GM21515 (cell line): ENCODE results near the gene YTHDC2.

Experiments
- ATAC-seq: cut with Tn5 transposase; IDR thresholded peaks from one replicate; pipeline ENCODE4 v1.9.1; 2021; ENCODE audit not compliant: unreplicated experiment

Gene YTHDC2

DNA sequence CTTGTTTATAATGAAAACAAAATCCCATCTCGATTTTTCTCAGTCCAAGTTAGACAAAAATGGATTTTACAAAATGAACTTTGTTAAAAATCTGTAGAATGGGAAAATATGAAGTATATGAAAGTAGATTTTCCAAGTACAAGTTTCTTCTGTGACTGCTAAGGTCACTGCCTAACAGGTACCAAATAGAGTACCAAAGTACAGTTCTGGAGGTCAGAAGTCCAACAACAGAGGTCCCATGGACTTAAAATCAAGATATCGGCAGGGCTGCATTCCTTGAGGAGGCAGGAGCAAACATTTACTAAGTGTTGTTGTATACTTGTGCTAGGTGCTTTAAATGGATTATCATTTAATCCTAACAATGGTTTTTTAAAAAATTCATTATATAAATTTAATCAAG, 5.9 kb downstream of the YTHDC2 start:
- no peak for ATAC-seq

DNA sequence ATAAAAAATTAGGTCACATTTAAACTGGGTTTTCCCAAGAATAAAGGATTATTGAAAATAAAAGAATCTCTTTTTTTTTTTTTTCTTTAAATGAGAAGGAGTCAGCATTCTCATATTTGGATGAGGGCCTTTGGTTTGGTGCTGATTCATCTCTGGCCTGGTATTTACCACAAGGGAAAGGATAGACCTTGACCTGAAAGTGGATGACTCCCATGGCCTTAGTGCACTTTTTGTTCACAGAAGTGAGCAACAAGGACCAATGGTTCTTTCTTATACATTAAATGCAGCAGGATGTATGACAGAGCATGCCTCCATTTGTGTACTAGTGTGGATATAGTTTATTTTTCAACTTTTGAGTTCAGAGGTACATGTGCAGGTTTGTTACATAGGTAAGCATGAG, 6.9 kb downstream of the YTHDC2 start:
- ATAC-seq, result peak; percentile 60

DNA sequence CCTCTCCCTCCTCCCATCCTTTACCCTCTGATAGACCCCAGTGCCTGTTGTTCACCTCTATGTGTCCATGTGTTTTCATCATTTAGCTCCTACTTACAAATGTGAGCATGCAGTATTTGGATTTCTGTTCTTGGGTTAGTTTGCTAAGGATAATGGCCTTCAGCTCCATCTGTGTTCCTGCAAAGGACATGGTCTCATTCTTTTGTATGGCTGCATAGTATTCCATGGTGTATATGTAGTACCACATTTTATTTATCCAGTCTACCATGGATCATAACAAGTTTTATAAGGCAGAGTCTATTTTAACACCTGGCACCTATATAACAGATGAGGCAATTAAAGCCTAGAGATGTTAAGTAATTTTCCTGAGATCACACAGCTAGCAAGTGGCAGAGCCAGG, 7.4 kb downstream of the YTHDC2 start:
- no peak for ATAC-seq

DNA sequence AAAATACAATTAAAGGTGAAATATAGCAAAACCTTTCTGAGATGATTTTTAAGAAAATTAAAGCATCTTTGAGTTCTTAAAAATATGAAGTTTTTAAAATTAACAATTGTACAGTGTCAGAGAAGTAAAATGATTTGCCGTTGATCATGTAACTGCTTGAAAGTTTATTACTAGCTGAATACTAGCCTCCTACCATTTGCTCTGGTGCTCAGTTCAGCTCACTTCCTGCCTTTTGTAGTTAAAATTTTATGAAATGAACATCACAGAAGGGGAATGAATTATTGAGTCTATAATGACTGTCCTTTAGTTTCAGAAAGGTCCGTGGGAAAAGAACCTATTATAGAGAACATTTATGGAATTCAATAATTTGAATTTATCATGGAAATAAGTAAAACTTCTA, 9.7 kb downstream of the YTHDC2 start:
- ATAC-seq, result no peak

DNA sequence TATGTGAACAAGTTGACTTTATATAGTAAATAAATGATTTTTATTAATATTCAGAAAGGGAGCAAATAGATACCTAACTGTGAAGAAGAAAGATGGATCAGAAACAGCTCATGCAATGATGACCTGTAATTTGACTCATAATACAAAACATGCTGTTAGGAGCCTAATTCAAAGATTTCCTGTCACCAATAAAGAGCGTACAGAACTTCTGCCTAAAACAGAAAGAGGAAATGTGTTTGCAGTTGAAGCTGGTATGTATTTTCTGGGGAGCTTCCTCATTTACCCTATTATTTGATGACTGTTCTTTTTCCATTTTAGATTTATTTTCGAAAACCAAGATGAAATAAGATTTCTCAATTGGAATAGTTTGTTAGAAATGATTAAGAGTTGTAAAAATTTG, 11.4 kb downstream of the YTHDC2 start:
- ATAC-seq, result peak; percentile 64

DNA sequence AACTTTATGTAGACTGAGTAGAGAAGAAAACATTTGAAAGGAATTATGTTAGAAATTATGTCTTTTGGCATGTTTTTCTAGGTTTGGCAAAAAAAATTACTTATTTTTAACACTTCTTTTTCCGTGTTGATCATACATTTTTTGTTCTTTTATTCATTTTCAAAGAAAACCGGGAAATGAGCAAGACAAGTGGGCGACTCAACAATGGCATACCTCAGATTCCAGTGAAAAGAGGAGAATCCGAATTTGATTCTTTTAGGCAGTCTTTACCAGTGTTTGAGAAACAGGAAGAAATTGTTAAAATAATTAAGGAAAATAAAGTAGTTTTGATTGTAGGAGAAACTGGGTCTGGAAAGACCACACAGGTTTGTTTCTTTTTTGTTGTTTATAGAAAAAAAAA, 12.9 kb downstream of the YTHDC2 start:
- ATAC-seq, result no peak

DNA sequence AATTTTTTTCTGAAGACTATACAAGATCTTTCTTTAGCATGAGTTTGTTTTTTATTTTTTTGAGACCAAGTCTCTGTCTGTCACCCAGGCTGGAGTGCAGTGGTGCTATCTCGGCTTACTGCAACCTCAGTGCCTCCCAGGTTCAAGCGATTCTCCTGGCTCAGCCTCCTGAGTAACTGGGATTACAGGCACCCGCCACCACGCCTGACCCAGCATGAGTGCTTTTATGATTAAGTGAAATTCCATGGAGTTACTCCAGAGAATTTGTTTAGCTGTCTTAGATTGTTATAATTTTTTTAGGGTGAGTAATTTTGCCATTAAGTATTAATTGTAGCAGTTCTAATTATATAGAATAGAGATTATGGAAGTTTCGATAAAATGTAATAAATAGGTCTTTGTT, 14.3 kb downstream of the YTHDC2 start:
- no peak for ATAC-seq

DNA sequence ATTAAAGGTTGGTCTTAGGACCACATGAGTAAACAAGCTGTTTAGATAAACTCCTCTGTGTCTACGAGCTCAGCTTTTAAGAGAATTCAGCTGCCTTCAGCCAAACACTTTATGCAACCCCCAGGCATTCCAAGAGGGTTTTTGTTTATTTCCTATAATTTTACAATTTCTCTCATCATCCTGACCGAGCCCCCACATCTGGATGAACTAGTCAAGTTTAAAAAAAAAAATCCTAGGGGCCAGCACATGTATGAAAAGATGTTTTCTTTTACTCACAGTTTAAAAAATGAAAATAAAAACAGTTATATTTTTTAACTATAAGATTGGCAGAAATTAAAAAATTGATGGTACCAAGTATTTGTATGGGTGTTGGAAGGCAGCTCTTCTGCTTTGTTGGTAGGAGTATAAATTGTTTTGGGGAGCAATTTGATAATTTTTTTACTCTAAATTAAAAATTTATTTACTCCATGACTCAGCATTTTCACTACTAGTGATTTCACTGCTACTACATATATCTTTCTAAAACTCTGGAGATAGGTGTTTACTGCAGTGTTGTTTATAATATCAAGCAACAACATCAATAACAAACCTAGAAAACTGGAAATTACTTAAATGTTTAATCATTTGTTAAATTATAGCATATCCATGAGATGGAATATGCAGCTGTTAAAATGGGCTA, 18.1 kb downstream of the YTHDC2 start:
- no peak for ATAC-seq

DNA sequence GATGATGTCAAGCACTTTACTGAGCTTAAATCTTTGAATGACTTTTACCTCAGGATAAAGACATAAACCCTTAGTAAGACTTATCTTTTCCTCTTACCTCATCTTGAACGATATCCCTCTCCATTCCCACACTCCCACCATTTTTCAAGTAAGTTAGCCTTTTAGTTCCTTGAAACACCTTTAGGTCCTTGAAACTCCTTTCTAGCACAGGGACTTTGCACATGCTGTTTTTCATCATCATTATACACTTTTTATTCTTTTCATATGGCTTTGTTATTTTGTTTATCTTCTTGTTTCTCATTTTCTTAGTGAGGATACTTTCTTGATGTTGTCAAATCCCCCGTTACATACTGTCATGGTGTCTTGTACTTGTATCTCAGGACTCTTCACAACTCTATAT, 24.8 kb downstream of the YTHDC2 start:
- ATAC-seq, result no peak

DNA sequence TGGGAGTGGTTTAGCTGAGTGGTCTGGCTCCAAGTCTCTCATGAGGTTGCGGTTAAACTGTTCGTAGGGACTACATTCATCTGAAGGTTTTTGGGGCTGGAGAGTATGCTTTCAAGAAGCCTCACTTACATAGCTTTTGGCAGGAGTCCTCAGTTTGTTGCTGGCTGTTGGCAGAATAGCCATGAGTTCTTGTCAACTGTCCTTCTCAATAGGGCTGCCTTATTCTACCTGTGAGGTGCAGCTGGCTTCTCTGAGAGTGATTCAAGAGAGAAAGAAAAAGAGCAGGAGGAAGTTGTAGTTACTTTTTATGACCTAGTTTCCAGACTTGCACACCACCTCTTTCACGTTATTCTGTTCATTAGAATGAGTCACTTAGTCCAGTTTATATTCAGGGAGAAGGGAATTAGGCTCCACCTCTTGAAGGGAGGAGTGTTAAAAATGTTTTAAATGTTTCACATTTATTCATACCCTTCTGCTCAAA, 33.2 kb downstream of the YTHDC2 start:
- peak; percentile 45 for ATAC-seq

DNA sequence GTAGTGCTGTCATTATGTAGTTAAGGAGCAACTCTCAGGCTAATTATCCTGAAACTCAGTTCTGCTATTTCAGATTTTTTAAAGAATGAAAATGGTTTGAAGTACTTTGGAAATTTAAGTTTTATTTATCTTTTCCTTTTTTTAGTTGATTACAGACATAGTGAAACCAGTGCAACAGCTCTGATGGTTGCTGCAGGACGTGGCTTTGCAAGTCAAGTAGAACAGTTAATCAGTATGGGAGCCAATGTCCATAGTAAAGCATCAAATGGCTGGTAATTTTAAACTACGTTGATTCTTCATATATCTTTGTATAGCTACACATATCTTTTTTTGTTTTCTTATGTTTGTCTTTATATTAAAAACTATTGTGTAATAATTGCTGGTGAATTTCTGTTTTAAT, 34.9 kb downstream of the YTHDC2 start:
- no peak for ATAC-seq

DNA sequence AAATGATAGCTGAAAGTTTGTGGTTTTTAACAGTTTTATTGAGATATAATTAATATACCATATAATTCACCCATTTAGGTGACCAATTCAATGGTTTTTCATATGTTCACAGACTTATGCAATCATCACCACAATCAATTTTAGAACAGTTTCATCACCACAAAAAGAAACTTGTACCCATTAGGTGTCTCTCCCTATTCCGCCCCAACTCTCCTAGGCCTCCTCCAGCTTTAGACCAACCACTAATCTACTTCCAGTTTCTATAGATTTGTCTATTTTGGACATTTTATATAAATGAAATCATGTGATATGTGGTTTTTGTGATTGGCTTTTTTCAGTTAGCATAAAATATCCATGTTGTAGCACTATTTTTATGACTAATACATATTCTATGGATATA, 38.6 kb downstream of the YTHDC2 start:
- no peak for ATAC-seq

DNA sequence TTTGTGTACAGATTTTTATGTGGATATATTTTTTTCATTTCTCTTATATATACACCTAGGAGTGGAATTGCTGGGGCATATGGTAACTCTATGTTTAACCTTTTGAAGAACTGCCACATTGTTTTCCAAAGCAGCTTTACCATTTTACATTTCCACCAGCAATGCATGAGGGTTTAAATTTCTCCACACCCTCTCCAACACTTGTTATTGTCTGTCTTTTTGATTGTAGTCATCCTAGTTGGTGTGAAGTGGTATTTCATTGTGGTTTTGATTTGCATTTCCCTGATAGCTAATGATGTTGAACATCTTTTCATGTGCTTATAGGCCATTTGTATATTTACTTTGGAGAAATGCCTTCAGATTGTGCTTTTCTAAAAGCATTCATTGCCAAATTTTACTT, 39.1 kb downstream of the YTHDC2 start:
- ATAC-seq, result no peak

DNA sequence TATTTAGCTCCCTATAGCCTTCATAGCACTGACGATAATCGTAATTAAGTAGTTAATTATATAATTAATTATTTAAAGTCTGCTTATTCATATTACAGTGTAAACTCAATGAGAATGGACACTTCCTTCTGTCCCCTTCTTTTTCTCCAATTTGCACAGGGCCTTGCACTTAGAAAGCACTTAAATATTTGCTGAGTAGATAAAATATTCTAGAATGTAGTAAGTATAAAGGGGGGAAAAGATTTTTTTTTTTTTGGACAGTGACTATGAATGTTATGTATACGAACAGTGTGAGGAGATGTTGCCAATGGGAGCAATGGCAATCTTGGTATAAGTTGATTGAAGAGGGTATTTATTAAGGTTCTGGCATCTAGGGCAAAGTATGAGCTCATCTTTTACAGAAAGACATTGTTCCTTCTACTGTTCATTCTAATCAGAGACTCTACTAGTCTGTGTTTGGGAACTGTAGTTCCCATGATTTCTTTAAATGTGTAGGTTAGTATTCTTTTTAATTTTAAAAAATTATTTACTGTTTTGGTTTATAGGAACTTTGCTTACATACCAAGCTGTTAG, 49.4 kb downstream of the YTHDC2 start:
- ATAC-seq, result no peak

DNA sequence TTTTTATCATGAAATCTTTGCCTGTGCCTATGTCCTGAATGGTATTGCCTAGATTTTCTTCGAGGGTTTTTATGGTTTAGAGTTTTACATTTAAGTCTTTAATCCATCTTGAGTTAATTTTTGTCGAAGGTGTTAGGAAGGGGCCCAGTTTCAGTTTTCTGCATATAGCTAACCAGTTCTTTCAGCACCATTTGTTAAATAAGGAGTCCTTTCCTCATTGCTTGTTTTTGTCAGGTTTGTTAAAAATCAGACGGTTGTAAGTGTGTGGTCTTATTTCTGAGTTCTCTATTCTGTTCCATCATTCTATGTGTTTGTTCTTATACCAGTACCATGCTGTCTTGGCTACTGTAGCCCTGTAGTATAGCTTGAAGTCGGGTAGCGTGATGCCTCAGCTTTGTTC, 55.9 kb downstream of the YTHDC2 start:
- ATAC-seq, result no peak

DNA sequence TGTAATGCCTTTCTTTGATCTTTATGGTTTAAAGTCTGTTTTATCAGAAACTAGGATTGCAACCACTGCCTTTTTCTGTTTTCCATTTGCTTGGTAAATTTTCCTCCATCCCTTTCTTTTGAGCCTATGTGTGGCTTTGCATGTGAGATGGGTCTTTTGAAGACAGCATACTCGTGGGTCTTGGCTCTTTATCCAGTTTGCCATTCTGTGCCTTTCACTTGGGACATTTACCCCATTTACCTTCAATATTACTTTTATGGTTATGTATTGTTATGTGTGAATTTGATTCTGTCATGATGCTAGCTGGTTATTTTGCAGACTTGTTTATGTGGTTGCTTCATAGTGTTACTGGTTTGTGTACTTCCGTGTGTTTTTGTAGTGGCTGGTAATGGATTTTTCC, 59.2 kb downstream of the YTHDC2 start:
- no peak for ATAC-seq

DNA sequence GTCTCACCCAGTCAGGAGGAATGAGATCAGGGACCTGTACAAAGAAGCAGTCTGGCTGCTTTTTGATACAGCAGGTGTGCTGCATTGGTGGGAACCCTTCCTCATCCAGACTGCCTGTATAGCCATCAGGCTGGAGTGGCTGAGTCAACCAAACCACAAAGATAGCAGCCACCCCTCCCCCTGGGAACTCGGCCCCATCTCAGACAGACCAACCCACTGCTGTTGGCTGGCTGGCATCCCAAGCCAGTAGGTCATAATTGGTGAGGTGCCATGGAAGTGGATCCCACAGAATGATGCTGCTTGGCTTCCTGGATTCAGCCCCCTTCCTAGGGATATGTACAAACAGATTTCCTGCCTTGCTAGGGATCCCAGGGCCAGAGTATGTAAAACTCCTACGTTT, 60.9 kb downstream of the YTHDC2 start:
- no peak for ATAC-seq

DNA sequence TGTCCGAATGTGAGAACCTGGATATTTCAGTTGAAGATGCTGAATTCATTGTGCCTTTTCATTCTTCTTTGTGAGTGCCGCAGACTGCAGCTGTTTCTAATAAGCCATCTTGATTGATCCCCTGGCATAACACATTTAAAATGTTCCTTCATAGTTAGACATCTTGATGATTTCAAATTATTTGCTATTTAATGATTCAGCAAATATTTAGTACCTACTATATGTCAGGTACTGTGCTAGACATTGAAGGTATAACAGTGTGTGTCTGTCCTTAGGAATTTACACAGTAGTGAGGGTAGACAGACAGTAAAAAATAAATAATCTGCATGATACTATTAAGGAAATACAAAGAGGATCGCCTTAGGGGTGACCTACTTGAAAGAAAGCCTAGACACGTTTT, 61.6 kb downstream of the YTHDC2 start:
- no peak for ATAC-seq

DNA sequence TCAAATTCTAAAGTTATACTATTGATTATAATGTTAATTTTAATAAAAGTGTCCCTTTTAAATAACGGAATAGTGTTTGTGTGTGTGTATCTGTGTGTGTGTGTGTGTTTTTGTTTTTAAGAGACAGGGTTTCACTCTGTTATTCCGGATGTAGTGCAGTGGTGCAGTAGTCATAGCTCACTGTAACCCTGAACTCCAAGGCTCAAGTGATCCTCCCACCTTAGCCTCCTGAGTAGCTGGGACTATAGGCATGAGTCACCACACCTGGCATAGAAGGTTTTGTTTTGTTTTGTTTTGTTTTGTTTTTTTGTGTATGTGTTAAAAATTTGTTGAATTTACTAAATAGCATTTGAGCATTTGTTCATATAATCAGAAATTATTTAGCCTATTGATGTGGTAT, 64.6 kb downstream of the YTHDC2 start:
- no peak for ATAC-seq

DNA sequence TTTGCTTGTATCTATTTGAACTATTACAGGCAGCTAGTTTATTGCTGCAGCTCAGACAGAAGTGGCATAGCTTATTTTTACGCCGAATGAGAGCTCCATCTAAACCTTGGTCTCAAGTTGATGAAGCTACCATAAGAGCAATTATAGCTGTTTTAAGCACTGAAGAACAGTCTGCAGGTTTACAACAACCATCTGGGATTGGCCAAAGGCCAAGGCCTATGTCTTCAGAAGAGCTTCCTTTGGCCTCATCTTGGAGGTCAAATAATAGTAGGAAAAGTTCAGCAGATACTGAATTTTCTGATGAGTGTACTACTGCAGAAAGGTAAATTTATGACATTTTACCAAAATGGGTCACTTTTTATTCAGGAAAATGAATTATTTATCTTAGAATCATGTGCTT, 67.9 kb downstream of the YTHDC2 start:
- no peak for ATAC-seq

DNA sequence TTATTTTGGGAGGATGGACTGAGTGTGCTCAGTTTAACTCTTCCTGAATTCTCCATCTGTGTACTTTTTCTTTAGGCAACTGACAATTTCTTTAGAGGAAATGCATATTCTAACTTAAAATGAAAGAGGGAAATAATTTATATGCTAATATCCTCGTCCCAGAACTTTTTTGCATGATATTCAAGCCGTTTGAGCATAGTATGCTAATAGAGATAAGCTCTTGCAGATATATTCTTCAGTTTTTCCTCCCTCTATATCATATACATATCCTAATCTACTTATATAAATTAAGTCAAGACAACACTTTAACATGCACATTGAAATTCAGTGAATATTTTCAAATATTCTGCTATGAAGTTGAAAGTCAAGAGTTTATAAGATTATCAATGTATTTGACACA, 84.7 kb downstream of the YTHDC2 start:
- ATAC-seq, result no peak

DNA sequence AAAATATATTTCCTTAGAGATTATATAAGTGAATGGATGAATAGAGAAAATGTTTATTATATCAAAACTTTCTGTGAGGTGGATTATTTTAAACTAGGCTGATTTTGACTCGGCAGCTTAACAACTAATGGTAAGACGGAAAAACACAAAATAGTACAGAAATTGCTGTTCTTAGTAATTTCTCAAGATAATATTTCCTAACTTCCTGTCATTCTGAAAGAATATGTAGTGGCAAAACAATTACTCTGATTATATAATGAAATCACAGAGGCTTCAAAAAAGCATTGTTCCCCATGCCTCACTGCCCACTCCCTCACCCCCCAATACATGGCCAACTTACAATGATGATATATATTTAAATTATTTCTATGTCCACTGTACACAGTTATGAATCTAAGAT, 85.4 kb downstream of the YTHDC2 start:
- ATAC-seq, result no peak

DNA sequence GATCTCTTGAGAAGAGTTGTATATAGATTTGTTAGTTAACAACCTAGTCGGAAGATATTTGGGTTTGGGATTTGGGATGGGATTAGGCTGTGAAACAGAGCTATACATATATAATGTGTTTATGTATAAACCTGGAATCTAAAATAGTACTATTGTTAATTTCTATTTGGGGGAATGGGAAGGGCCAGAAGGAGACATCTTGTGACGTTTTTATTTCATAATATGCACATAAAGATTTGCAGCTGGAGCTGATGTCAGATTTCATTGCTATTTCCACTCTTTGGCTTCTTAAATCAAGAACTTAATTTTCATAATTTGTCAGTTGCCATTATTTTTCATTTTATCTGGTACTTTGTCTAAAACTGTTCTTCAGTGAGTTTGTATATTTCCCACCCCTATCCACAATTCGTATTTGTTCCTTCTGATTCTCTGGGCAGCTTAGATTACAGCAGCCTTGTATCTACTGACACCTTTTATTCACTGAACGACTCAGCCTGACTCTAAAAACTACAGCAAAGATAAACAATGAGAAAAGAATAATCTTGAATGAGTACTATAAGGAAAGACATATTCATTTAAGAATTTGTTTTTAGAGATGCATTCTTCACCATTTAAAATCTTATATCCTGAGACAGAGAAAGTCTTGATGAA, 86.9 kb downstream of the YTHDC2 start:
- no peak for ATAC-seq
